ENCODE results near the gene CYP4F3. TPM values are rescaled to one million over a fixed set of nuclear protein-coding genes. Genes with fewer than 3 reads are reported as not detected.
A peak's percentile ranks its signal among the peaks of the same experiment; 100 is the strongest.
"Not testable (repeated sequence)": the region's sequence is repeated elsewhere in the genome, so short reads cannot be mapped to it uniquely, and the experiment has no call there.

The CYP4F3 gene
- total and polyA plus RNA-seq, 5 donors = 0.02 to 0.25 (median 0.15) TPM; not detected in 1

DNA sequence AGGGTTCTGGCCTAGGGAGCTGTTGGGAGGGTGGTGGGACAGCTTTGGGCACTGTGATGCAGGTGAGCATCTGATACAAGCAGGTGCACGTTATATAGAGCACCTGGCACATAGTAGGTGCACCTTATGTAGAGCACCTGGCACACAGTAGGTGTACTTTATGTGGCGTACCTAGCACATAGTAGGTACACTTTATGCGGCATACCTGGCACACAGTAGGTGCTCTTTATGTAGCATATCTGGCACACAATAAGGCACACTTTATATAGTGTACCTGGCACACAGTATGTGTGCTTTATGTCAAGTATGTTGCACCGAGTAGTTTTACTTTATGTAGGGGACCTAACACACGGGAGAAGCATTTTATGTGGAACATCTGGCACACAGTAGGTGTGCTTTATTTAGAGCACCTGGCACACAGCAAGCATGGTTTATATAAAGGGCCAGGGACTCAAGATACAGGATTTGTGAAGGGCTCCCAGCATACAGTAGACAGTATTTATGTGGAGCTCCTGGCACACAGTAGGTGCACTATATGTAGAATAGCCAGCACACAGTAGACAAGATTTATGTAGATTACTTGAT lies 30.6 kb downstream of the CYP4F3 start:
- intact Hi-C loops (cut with DNase I) = loop anchor here in 1 of 4 donors (5.0 kb wide), 1 partner anchor 106 kb away; no protein-coding TSS in a partner anchor
- H3K27ac ChIP-seq (ENCODE audit: low read length) = no peak overlapping the region
- ATAC-seq = no peak
- no peaks in the 10 kb centered on the region for H3K27me3 ChIP-seq (ENCODE audit: control insufficient read depth, insufficient read depth)
- no peaks in the 10 kb centered on the region for H3K9me3 ChIP-seq (ENCODE audit: control insufficient read depth, low read length)
- 73% methylated on average over 5 of the region's 5 CpGs for WGBS
- no peak overlapping the region for H3K4me3 ChIP-seq (ENCODE audit: low read length)
- peaks cover 4% of the 10 kb centered on the region for H3K4me1 ChIP-seq (ENCODE audit: control insufficient read depth, insufficient read depth, low read length)
- no peak for DNase-seq

DNA sequence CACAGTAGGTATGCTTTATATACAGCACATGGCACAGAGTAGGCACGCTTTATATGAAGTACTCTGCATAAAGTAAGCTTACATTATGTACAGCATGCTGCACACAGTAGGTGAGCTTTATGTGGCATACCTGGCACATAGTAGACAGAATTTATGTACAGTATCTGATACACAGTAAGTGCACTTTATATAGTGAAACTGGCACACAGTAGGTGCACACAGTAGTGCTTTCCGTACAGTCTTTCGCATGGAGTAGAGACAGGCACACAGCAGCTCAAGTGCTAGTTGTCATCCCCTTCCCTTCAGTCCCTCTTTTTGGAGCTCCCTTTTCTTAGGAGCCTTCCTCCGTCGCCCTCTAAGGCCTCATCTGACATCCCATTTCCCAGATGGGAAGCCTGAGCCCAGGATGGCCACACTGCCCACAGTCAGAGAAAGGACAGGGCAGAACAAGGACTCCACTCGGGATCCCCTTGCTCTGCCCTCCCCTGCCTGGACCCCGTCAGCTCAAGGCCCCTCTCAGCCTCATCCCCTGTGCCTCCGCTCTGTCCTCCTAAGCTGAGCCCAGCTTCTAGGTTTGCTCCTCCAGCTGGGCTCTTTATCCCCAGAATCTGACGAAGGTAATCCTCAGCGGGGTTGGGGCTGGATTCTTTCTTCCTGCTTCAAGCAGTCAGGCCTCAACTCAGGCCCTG lies 31.3 kb downstream of the CYP4F3 start:
- peak overlapping the region; percentile 57 for H3K27ac ChIP-seq (ENCODE audit: low read length)
- no peak for ATAC-seq
- H3K4me1 ChIP-seq (ENCODE audit: control insufficient read depth, insufficient read depth, low read length) = peaks cover 4% of the 10 kb centered on the region
- H3K27me3 ChIP-seq (ENCODE audit: control insufficient read depth, insufficient read depth) = no peaks in the 10 kb centered on the region
- intact Hi-C loops (cut with DNase I) = loop anchor here in 1 of 4 donors (5.0 kb wide), 1 partner anchor 105 kb away; no protein-coding TSS in a partner anchor
- H3K9me3 ChIP-seq (ENCODE audit: control insufficient read depth, low read length) = no peaks in the 10 kb centered on the region
- 45% methylated on average over 10 of the region's 10 CpGs for WGBS
- no peak overlapping the region for H3K4me3 ChIP-seq (ENCODE audit: low read length)
- DNase-seq = no peak

DNA sequence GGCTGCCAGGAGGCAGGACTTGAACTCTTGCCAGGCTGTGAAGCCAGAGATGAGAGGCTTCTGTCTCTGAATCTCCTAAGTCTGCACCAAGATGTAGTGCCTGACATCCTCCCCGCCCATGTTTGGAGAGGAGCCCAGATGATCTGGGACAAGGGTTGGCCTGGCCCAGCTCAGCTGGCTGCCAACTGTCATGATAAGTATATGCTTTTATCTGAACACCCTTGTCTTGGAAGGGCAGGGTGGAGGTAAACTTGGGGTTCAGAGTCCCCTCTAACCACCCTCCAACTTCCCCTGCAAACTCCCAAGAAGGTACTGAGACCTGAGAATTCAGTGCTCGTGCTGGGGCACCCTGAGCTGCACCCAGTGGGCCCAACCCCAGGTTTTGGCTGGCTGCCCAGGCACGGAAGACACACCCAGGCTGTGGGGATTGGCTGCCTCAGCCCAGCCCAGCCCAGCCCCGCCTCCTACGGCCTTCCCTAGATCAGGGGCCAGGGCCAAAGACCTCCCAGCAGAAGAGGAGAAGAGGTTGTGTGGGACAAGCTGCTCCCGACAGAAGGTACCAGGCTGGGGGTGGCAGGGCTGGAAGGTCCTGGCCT lies 32.0 kb downstream of the CYP4F3 start, which contains the start of gene CYP4F12:
CYP4F12 (plus strand) TSS at position 508 of the 596 bp plus-strand sequence. CDS start 443 bp downstream, outside the sequence.
- Histone ChIP-seq H3K4me3 (ENCODE audit: low read length) (peak within 1 kb of the TSS; percentile 4), H3K4me1 (ENCODE audit: control insufficient read depth, insufficient read depth, low read length) (peaks cover 4% of the 10 kb centered on the region), H3K27me3 (ENCODE audit: control insufficient read depth, insufficient read depth) (no peaks in the 10 kb centered on the region), H3K9me3 (ENCODE audit: control insufficient read depth, low read length) (no peaks in the 10 kb centered on the region), H3K27ac (ENCODE audit: low read length) (peak within 1 kb of the TSS; percentile 57)
- peak; percentile 92 to 96 (median 96) for DNase-seq
- 9% methylated on average over 6 of the region's 6 CpGs for WGBS
- ATAC-seq = peak; percentile 98
- intact Hi-C loops (cut with DNase I) = loop anchor here in 1 of 4 donors (5.0 kb wide), 1 partner anchor 105 kb away; no protein-coding TSS in a partner anchor

DNA sequence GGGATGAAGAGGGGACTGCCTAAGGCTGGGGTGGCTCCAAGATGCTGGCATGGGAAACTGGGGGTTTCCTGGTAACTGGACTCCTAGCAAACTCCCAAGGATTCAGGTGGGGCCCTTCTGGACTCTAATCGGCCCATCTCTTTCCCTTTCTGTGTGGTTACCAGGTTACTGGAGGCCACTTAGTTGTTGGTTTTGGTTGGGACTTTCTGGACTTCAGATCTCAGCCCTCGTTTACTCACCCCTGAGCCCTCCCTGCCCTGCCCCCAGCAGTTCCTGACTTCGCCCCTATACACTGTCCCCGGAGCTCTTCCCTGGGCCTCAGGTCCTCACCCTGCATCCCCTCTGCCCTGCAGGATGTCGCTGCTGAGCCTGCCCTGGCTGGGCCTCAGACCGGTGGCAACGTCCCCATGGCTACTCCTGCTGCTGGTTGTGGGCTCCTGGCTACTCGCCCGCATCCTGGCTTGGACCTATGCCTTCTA lies 32.5 kb downstream of the CYP4F3 start:
- DNase-seq = peak; percentile 24 to 73 (median 69)
- intact Hi-C loops (cut with DNase I) = loop anchor here in 1 of 4 donors (5.0 kb wide), 1 partner anchor 104 kb away; no protein-coding TSS in a partner anchor
- Histone ChIP-seq H3K27me3 (ENCODE audit: control insufficient read depth, insufficient read depth) (no peaks in the 10 kb centered on the region), H3K4me1 (ENCODE audit: control insufficient read depth, insufficient read depth, low read length) (peaks cover 4% of the 10 kb centered on the region), H3K9me3 (ENCODE audit: control insufficient read depth, low read length) (no peaks in the 10 kb centered on the region), H3K4me3 (ENCODE audit: low read length) (peak overlapping the region; percentile 4), H3K27ac (ENCODE audit: low read length) (peak overlapping the region; percentile 43)
- WGBS = 31% methylated on average over 9 of the region's 9 CpGs
- peak; percentile 46 to 66 for ATAC-seq

DNA sequence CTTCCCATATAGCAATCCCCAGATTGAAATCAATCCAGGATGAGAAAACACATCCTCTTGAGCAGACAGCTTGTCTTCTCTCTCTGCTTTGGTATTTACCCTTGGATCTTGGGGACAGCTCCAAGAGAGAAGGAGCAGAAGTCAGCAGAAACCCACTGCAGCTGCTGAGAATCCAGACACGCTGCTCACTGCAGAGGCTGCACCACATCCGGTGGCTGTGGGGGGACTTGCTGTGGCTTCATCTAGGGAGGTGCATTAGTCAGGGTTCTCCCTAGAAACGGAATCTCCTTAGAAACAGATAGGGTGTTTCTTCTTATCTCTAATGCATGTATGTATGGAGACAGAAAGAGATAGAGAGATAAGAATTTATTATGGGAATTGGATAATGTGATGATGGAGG lies 34.9 kb downstream of the CYP4F3 start:
- 47% methylated on average over 3 of the region's 3 CpGs for WGBS
- intact Hi-C loops (cut with DNase I) = no loop called here

DNA sequence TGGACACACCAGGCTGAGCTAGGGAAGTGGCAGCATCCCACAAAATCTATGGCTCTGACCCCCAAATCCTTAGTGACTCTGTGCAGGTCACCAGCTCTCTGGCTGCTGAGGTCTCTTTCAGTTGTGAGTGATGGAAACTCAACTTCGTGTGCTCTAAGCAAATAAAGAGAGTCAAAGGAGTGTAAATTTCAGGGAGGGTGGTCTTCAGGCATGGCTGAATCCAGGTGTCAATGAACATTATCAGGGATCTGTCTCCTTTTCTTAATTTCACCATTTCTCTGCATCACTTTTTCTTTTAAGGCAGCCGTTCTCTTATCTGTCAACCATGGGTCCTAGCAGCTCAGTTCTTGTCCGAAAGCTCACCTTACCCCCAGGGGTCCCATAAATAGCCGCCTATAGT lies 38.4 kb downstream of the CYP4F3 start:
- no peaks in the 10 kb centered on the region for H3K27me3 ChIP-seq (ENCODE audit: control insufficient read depth, insufficient read depth)
- intact Hi-C loops (cut with DNase I) = no loop called here
- ATAC-seq (no peak), DNase-seq (no peak)
- no peak overlapping the region for H3K27ac ChIP-seq (ENCODE audit: low read length)
- H3K4me1 ChIP-seq (ENCODE audit: control insufficient read depth, insufficient read depth, low read length) = no peaks in the 10 kb centered on the region
- WGBS = 17% methylated on average over 4 of the region's 4 CpGs
- no peak overlapping the region for H3K4me3 ChIP-seq (ENCODE audit: low read length)
- no peaks in the 10 kb centered on the region for H3K9me3 ChIP-seq (ENCODE audit: control insufficient read depth, low read length)

More for the DNA sequence above, 34.9 kb downstream of the CYP4F3 start:
- no peak for ATAC-seq
- Histone ChIP-seq H3K4me3 (ENCODE audit: low read length) (no peak overlapping the region), H3K4me1 (ENCODE audit: control insufficient read depth, insufficient read depth, low read length) (peaks cover 4% of the 10 kb centered on the region), H3K27ac (ENCODE audit: low read length) (no peak overlapping the region), H3K9me3 (ENCODE audit: control insufficient read depth, low read length) (no peaks in the 10 kb centered on the region), H3K27me3 (ENCODE audit: control insufficient read depth, insufficient read depth) (no peaks in the 10 kb centered on the region)
- no peak for DNase-seq

DNA sequence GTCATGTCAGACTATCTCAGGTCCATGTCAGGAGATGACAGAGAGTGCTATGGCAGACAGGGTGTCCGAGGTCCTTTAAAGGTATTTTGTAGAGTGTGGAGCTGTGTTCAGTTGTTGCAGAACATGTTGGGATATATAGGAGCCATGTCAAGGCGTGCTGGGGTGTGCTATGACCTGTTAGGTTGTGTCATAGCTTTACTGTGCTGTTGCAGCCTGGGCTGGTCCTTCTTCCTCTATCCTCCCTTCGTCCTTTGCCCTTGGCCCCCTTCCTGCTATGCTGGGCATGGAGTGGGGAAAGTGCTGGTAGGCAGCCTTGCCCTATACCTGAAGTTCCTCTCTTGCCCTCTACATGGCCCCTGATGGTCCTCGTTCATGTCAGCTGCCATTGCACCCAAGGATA lies 39.2 kb downstream of the CYP4F3 start:
- H3K4me1 ChIP-seq (ENCODE audit: control insufficient read depth, insufficient read depth, low read length); H3K9me3 ChIP-seq (ENCODE audit: control insufficient read depth, low read length); DNase-seq; H3K27ac ChIP-seq (ENCODE audit: low read length); ATAC-seq; H3K4me3 ChIP-seq (ENCODE audit: low read length); H3K27me3 ChIP-seq (ENCODE audit: control insufficient read depth, insufficient read depth); intact Hi-C loops (cut with DNase I): not testable (repeated sequence)
- WGBS = 58% methylated on average over 4 of the region's 4 CpGs

DNA sequence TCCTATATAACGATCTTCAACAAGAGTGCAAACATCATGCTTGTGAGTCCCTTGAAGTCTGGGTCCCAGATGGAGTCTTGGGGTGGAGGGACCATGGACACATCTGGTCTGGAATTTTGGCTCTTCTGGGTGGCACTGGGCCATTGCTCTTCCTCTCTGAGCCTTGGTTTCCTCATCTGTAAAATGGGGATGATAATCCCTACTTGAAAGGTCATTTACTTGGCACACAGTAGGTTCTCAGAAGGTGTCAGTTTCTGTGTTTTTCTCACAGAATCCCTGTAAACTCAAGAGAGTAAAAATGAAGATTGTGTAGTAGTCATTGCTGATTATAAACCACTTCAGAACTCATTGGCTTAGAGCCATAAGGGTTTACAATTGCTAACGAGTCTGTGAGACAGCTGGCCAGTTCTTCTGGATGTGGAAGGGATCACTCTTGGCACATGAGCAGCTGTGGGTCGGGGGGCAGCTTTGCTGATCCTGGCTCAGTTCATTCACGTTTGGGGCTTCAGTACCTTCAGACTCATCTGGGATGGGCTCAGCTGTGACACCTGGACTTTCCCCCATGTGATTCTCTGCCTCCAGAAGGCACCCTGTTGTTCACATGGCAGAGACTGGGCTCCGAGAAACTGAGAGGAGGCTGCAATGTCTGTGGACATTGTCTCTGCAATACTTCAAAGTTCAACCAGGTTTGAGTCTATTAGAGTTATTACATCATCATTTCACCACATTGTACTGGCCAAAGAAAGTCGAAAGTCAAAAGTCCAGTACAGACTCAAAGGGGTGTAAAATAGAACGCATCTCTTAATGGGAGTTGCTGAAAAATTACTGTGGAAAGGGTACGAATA lies 40.0 kb downstream of the CYP4F3 start:
- Histone ChIP-seq H3K9me3 (ENCODE audit: control insufficient read depth, low read length) (no peaks in the 10 kb centered on the region), H3K4me3 (ENCODE audit: low read length) (no peak overlapping the region), H3K4me1 (ENCODE audit: control insufficient read depth, insufficient read depth, low read length) (no peaks in the 10 kb centered on the region), H3K27ac (ENCODE audit: low read length) (no peak overlapping the region), H3K27me3 (ENCODE audit: control insufficient read depth, insufficient read depth) (no peaks in the 10 kb centered on the region)
- intact Hi-C loops (cut with DNase I) = no loop called here
- 56% methylated on average over 8 of the region's 8 CpGs for WGBS
- ATAC-seq (no peak), DNase-seq (no peak)

DNA sequence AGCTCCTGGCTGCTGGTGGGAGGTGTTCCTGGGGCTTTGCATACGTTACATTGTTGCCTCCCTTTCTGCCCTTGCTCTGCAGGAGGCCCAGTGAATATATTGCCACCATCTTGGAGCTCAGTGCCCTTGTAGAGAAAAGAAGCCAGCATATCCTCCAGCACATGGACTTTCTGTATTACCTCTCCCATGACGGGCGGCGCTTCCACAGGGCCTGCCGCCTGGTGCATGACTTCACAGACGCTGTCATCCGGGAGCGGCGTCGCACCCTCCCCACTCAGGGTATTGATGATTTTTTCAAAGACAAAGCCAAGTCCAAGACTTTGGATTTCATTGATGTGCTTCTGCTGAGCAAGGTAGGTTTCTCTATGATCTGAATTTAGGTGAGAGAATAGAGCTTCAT lies 42.7 kb downstream of the CYP4F3 start:
- Histone ChIP-seq H3K9me3 (ENCODE audit: control insufficient read depth, low read length) (peaks cover 5% of the 10 kb centered on the region), H3K27ac (ENCODE audit: low read length) (no peak overlapping the region), H3K4me3 (ENCODE audit: low read length) (no peak overlapping the region), H3K4me1 (ENCODE audit: control insufficient read depth, insufficient read depth, low read length) (no peaks in the 10 kb centered on the region), H3K27me3 (ENCODE audit: control insufficient read depth, insufficient read depth) (no peaks in the 10 kb centered on the region)
- ATAC-seq (no peak), DNase-seq (no peak)
- WGBS = 78% methylated on average over 10 of the region's 10 CpGs
- intact Hi-C loops (cut with DNase I) = no loop called here

DNA sequence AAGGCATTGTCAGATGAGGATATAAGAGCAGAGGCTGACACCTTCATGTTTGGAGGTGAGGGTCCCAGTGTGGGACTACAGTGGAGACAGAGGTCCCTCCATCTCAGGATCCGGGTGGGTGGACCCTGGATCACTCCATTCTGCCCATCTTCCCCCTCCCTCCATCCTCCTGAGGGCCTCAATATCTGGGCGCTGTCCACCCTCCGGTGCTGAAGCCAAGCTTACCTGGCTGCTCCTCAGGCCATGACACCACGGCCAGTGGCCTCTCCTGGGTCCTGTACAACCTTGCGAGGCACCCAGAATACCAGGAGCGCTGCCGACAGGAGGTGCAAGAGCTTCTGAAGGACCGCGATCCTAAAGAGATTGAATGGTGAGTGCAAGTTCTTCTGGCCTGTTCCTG lies 44.1 kb downstream of the CYP4F3 start:
- Histone ChIP-seq H3K4me1 (ENCODE audit: control insufficient read depth, insufficient read depth, low read length) (no peaks in the 10 kb centered on the region), H3K27ac (ENCODE audit: low read length) (no peak overlapping the region), H3K27me3 (ENCODE audit: control insufficient read depth, insufficient read depth) (no peaks in the 10 kb centered on the region), H3K4me3 (ENCODE audit: low read length) (no peak overlapping the region), H3K9me3 (ENCODE audit: control insufficient read depth, low read length) (peaks cover 5% of the 10 kb centered on the region)
- 37% methylated on average over 9 of the region's 9 CpGs for WGBS
- intact Hi-C loops (cut with DNase I) = no loop called here
- ATAC-seq = no peak
- DNase-seq = no peak
